Measurements from ENCODE around the gene CPAMD8.
"Not testable (repeated sequence)": the region's sequence is repeated elsewhere in the genome, so short reads cannot be mapped to it uniquely, and the experiment has no call there.

CPAMD8 gene

GRCh38 chr19:17022738-17023137 is 3.9 kb downstream of the CPAMD8 start:
- DNase-seq (ENCODE audit: extremely low read depth, low read depth), result no peak
- no peak overlapping the region for H3K4me3 ChIP-seq (replicated peaks; ENCODE audit: low read depth, low read length)
- no peak for TF ChIP-seq CTCF (IDR thresholded peaks at IDR 0.05; ENCODE audit: low read depth, low read length, missing control alignments)

- TF ChIP-seq CTCF (IDR thresholded peaks at IDR 0.05; ENCODE audit: low read depth, low read length, missing control alignments), result no peak
- no peak overlapping the region for H3K4me3 ChIP-seq (replicated peaks; ENCODE audit: low read depth, low read length)
- DNase-seq (ENCODE audit: extremely low read depth, low read depth), result no peak
Observed at GRCh38 chr19:17021793-17022590, 4.6 kb downstream of the CPAMD8 start.

GRCh38 chr19:17021328-17021727 is 5.3 kb downstream of the CPAMD8 start:
- no peak for TF ChIP-seq CTCF (IDR thresholded peaks at IDR 0.05; ENCODE audit: low read depth, low read length, missing control alignments)
- DNase-seq (ENCODE audit: extremely low read depth, low read depth), result no peak
- H3K4me3 ChIP-seq (replicated peaks; ENCODE audit: low read depth, low read length), result no peak overlapping the region

DNA sequence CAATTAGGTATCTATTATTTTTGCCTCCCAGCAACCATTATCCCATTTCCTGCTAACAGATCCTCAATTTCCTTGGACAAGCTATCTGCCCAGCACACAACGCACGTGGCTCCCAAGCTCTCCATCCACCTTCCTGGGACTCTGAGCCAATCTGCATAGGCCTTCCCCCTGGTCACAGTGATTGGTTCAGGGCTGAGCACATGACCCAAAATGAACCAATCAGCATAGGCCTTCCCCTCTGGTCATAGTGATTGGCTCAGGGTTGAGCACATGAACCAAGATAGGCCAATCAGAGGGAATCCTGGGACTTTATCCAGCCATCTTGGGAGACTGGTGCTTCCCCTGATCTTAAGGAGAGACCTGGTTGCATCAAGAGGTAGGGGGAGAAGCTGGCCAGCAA is 5.8 kb downstream of the CPAMD8 start:
- no peak overlapping the region for H3K4me3 ChIP-seq (replicated peaks; ENCODE audit: low read depth, low read length)
- DNase-seq (ENCODE audit: extremely low read depth, low read depth), result no peak
- no peak for TF ChIP-seq CTCF (IDR thresholded peaks at IDR 0.05; ENCODE audit: low read depth, low read length, missing control alignments)

GRCh38 chr19:17020385-17020784 is 6.2 kb downstream of the CPAMD8 start:
- no peak for DNase-seq (ENCODE audit: extremely low read depth, low read depth)
- TF ChIP-seq CTCF (IDR thresholded peaks at IDR 0.05; ENCODE audit: low read depth, low read length, missing control alignments), result no peak
- H3K4me3 ChIP-seq (replicated peaks; ENCODE audit: low read depth, low read length), result no peak overlapping the region

DNA sequence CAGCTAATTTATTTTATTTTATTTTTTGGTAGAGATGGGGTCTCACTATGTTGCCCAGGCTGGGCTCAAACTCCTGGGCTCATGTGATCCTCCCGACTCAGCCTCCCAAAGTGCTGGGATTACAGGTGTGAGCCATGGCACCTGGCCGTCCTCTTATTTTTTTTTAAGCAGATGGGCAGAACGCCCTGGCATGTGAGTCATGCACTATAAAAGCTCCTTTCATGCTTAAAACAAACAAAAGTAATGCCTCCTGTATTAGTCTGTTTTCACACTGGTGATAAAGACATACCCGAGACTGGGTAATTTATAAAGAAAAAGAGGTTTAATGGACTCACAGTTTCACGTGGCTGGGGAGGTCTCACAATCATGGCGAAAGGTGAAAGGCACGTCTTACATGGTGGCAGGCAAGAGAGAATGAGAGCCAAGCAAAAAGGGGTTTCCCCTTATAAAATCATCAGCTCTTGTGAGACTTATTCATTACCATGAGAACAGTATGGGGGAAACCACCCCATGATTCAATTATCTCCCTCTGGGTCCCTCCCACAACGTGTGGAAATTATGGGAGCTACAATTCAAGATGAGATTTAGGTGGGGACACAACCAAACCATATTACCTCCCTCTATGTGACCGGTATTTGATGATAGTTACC is 12.3 kb downstream of the CPAMD8 start:
- DNase-seq (ENCODE audit: extremely low read depth, low read depth); H3K4me3 ChIP-seq (replicated peaks; ENCODE audit: low read depth, low read length): not testable (repeated sequence)

- DNase-seq (ENCODE audit: extremely low read depth, low read depth), result no peak
- H3K4me3 ChIP-seq (replicated peaks; ENCODE audit: low read depth, low read length), result no peak overlapping the region
- TF ChIP-seq CTCF (IDR thresholded peaks at IDR 0.05; ENCODE audit: low read depth, low read length, missing control alignments), result no peak
Observed at GRCh38 chr19:17011485-17011884, 15.1 kb downstream of the CPAMD8 start.
